Type B pancreatic cell (in vitro differentiated cells): ENCODE measurements around the gene GNB5. TPM values are rescaled to one million over a fixed set of nuclear protein-coding genes. Genes with fewer than 3 reads are reported as not detected.

Source experiments
- DNase-seq: peaks from one replicate; pipeline ENCODE4 v3.0.0; 2021; ENCODE audit warnings: mixed read lengths; ENCODE audit not compliant: unreplicated experiment; ENCODE audit errors: extremely low spot score
- H3K27ac Mint-ChIP-seq: 2 replicates; pipeline ENCODE4 v1.8.0; 2021; ENCODE audit warnings: mild to moderate bottlenecking, mixed read lengths
- H3K27me3 Mint-ChIP-seq: 2 replicates; pipeline ENCODE4 v1.8.0; 2021; ENCODE audit warnings: mixed read lengths
- H3K36me3 Mint-ChIP-seq: 2 replicates; pipeline ENCODE4 v1.8.0; 2021; ENCODE audit warnings: mixed read lengths
- H3K4me1 Mint-ChIP-seq: one replicate; pipeline ENCODE4 v1.8.0; 2021; ENCODE audit warnings: mixed read lengths; ENCODE audit not compliant: unreplicated experiment
- H3K4me3 Mint-ChIP-seq: 2 replicates; pipeline ENCODE4 v1.8.0; 2021; ENCODE audit warnings: mild to moderate bottlenecking, mixed read lengths
- H3K9me3 Mint-ChIP-seq: 2 replicates; pipeline ENCODE4 v1.8.0; 2021; ENCODE audit warnings: mixed read lengths
- total RNA-seq: library from RNA; stranded (reverse); gene quantifications from 2 replicates; pipeline ENCODE4 v1.2.1, GENCODE V29; 2021; ENCODE audit warnings: low replicate concordance
- TF ChIP-seq, protein P1 (sequence below): fragments of 200-600 bp; sonication (generic); conservative IDR thresholded peaks from 2 replicates; pipeline ENCODE4 v1.5.0; 2021; ENCODE audit warnings: antibody characterized with exemption, mild to moderate bottlenecking

The GNB5 gene
- total RNA-seq, 1 donor from 2014 or later: 19.9 TPM

- no peak for DNase-seq
- TF ChIP-seq, protein P1, sequence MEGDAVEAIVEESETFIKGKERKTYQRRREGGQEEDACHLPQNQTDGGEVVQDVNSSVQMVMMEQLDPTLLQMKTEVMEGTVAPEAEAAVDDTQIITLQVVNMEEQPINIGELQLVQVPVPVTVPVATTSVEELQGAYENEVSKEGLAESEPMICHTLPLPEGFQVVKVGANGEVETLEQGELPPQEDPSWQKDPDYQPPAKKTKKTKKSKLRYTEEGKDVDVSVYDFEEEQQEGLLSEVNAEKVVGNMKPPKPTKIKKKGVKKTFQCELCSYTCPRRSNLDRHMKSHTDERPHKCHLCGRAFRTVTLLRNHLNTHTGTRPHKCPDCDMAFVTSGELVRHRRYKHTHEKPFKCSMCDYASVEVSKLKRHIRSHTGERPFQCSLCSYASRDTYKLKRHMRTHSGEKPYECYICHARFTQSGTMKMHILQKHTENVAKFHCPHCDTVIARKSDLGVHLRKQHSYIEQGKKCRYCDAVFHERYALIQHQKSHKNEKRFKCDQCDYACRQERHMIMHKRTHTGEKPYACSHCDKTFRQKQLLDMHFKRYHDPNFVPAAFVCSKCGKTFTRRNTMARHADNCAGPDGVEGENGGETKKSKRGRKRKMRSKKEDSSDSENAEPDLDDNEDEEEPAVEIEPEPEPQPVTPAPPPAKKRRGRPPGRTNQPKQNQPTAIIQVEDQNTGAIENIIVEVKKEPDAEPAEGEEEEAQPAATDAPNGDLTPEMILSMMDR: no peak
- Mint-ChIP-seq H3K9me3 (no peaks in the 10 kb centered on the region), H3K27me3 (no peaks in the 10 kb centered on the region), H3K4me3 (no peak overlapping the region), H3K27ac (no peak overlapping the region), H3K4me1 (peaks cover 10% of the 10 kb centered on the region), H3K36me3 (no peaks in the 10 kb centered on the region)
These were observed 27.2 kb upstream of the GNB5 start for GRCh38 chr15:52218371-52218770.

DNA sequence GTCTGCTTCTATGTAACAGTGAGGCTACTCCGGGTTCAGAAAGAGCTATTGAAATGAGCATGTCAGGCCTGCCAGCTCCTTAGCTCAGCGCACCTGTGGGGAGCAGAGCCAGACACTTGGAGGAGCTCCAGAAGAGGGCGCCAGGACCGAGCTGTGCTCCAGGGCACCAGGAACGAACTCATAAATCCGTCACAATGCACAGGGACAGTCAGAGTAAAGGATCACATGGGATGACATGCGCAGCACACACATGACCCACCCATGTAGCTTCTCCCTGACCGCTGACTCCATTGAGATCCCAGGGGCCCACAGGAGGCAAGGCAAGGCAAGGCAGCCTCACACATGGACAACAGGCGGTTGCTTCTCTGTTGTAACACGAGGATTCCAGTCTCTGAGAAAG is 26.0 kb upstream of the GNB5 start:
- Mint-ChIP-seq H3K36me3 (peaks cover 3% of the 10 kb centered on the region), H3K4me1 (peaks cover 10% of the 10 kb centered on the region), H3K27me3 (no peaks in the 10 kb centered on the region)

GRCh38 chr15:52214553-52214952 is 23.4 kb upstream of the GNB5 start:
- Mint-ChIP-seq H3K9me3 (no peaks in the 10 kb centered on the region), H3K4me1 (peaks cover 10% of the 10 kb centered on the region), H3K27ac (no peak overlapping the region), H3K27me3 (no peaks in the 10 kb centered on the region), H3K36me3 (peaks cover 3% of the 10 kb centered on the region), H3K4me3 (no peak overlapping the region)
- DNase-seq: no peak
- TF ChIP-seq, protein P1: no peak

More for the DNA sequence above, 26.0 kb upstream of the GNB5 start:
- Mint-ChIP-seq H3K27ac (no peak overlapping the region), H3K4me3 (no peak overlapping the region), H3K9me3 (no peaks in the 10 kb centered on the region)
- TF ChIP-seq, protein P1: peak; percentile 30
- no peak for DNase-seq

DNA sequence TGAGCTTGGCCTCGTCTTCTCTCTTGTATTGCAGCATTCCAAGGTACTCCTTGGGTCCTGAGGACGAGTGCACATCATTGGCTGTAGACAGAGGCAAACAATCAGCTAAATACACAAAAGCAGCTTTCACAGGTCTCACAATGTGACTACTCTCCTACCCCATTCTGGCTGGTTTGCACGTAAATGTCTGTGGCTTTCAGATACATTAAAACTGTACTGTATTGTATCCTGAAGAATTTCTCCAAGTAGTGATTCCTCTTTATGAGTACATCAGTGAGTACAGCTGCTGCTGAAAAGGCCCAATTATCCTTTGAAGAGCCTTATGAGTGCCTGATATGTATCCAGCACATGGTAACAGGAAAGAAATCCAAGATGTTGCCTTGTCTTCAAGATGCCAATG is 22.0 kb upstream of the GNB5 start:
- peaks cover 10% of the 10 kb centered on the region for H3K4me1 Mint-ChIP-seq
- TF ChIP-seq, protein P1: no peak
- H3K4me3 Mint-ChIP-seq: no peak overlapping the region
- H3K9me3 Mint-ChIP-seq: no peaks in the 10 kb centered on the region
- no peaks in the 10 kb centered on the region for H3K27me3 Mint-ChIP-seq
- DNase-seq: no peak
- peaks cover 11% of the 10 kb centered on the region for H3K36me3 Mint-ChIP-seq
- no peak overlapping the region for H3K27ac Mint-ChIP-seq

GRCh38 chr15:52208306-52208946 is 17.2 kb upstream of the GNB5 start:
- Mint-ChIP-seq H3K4me3 (no peak overlapping the region), H3K27ac (no peak overlapping the region), H3K4me1 (peaks cover under 1% of the 10 kb centered on the region), H3K27me3 (no peaks in the 10 kb centered on the region), H3K36me3 (peaks cover 15% of the 10 kb centered on the region), H3K9me3 (no peaks in the 10 kb centered on the region)
- TF ChIP-seq, protein P1: peak; percentile 80
- no peak for DNase-seq
